ENCODE data around the gene MPPED2.
"Not testable (repeated sequence)": the region's sequence is repeated elsewhere in the genome, so short reads cannot be mapped to it uniquely, and the experiment has no call there.

MPPED2 gene

GRCh38 chr11:30578406-30578805 is 7.7 kb downstream of the MPPED2 start:
- no peak for DNase-seq

- DNase-seq: no peak
Measured at GRCh38 chr11:30573951-30574350, 12.2 kb downstream of the MPPED2 start.

DNA sequence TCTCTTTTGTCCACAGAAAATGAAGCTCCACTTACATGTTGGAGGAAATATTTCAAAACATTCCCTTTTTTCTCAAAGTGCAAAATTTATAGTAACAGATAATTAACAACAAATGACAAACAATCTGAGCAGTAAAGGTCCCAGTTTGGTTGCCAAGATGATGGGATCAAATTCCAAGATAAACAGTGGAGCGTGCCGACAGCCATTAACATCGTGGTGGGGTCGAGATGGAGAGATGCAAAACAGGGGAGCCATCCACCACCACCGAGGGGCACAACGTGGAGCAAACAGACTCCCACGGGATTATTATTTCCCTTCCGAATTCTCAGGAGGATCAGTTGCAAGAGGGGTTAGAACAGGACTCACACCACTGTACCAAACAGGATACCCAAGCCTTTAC is 17.2 kb downstream of the MPPED2 start:
- DNase-seq: no peak

DNA sequence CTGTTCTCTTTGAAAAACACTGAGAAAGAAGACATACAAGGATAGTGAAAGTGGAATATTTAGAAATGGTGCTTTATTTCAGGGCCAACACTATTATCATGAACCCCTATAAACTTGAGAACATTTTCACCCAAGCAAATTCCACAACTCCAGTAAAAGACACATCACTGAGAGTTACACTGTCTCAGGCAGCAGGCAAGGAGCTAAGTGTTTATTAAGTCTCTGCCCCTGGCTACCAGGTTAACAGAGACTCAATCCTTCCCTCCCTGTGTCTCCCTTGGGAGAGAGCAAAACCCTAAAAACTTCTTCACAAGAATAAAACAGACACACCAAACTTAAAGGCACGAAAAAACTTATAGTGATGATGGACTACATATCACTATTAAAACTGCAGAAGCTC is 18.5 kb downstream of the MPPED2 start:
- no peak for DNase-seq

- DNase-seq: no peak
Measured at GRCh38 chr11:30567120-30567519, 19.0 kb downstream of the MPPED2 start.

GRCh38 chr11:30566482-30566881 is 19.7 kb downstream of the MPPED2 start:
- DNase-seq: no peak

DNA sequence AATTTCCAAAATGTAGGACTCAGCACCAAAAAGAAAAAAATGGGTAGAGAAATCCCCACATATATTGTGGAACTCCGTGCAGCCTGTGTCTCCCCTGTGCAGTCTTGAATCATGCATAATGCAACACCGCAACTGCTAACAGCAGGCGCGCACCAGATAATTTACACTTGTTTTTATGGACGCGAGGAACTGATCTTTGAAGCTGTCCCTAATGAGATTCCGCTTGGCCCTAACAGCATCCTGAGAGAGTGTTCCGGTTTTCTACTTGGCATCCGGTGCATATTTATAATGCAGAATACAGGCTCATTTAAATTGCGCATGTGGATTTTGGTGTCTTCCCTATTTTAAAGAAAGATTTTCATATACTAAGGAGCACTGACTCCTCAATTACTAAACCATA is 21.1 kb downstream of the MPPED2 start:
- DNase-seq: no peak

DNA sequence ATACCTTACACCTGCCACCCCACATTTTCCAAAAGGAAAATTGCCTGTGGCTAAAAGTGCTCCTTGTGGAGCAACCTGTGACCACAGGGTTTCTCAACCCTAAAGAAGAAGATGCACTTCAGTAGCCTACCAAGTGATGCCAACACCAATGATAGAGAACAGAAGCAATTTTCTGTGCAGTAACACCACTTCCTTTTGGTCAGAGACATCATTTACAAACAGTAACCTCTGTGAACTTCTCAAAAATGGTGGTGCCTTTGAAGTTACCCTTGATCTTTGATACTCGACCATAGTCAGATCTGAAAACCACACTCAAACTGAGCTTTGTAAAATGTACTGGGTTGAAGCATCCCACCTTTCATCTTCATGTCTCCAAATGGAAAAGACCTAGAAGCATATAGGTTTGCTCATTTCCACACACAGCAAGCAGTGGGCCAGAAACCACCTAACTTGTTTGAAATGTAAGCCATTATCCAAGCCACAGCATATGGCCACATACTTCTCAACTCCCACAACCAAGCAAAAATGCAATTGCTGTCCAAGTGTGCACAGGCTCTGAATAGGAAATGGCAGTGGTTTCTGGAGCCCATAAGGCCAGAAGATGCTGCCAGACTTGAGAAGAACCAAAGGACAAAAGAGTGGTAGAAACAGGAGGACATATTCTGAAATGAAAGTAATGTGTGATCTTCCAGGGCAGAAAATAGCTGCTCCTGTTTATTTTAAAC is 24.3 kb downstream of the MPPED2 start:
- DNase-seq: no peak

- no peak for DNase-seq
Measured at GRCh38 chr11:30560206-30561106, 25.7 kb downstream of the MPPED2 start.

DNA sequence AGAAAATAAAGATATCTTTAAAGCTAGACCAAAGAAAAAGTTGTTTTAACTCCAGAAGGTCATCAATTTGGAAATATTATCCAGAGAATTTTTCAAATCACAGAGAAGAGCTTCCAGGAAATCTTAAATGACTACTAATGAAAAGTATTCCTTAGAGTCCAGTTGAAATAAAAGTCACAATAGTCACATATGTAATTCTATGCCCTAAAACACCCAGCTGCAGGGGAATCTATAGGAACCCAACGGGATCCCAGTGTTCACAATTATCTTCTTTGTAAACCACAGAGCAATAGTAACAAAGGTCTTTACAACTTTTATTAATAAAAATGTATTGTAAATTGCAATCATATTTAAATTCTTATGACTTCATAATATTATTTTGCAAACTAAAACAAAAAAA is 27.1 kb downstream of the MPPED2 start:
- DNase-seq: no peak

DNA sequence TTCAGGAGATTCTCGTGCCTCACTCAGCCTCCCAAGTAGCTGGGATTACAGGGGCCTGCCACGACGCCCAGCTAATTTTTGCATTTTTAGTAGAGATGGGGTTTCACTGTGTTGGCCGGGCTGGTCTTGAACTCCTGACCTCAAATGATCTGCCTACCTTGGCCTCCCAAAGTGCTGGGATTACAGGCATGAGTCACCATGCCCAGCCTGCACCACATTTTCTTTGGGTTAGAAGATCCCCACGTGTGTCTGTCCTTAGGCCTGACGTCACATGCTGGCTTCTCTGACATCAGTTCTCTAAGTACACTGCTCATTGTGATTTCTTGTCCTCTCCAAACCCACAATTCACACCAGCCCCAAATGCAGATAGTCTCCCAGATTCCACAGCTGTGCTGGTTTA is 31.6 kb downstream of the MPPED2 start:
- DNase-seq: not testable (repeated sequence)

DNA sequence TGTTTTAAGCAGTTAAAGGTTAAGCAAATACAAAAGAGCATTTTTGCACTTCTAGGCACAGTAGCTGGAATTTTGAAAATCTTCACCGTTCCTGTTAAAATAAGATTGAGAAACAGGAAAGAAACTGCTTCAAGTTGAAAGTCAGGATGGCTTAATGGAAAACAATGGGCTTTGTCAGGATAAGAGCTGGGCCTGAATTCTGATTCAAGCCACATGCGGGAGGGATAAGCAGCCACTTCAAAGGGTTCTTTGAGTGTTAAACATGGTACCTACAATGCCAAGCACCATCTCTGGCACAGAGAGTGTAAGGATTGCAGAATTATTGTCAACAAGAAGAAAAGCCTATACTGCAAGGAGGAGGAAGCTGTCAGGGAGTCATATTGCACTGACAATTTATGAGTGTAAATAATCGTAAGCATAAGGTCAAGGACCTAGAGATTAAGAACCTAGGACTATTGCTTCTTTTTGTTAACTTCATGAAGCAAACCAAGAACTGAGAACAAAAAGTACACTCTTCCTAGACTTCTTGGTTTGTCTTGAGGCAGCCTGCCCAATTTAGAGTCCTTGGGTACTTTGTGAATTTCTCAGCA is 32.5 kb downstream of the MPPED2 start:
- no peak for DNase-seq

GRCh38 chr11:30552839-30553238 is 33.3 kb downstream of the MPPED2 start:
- DNase-seq: no peak

- no peak for DNase-seq
Measured at GRCh38 chr11:30550022-30550542, 36.1 kb downstream of the MPPED2 start.

- DNase-seq: no peak
Measured at GRCh38 chr11:30549565-30549964, 36.6 kb downstream of the MPPED2 start.

DNA sequence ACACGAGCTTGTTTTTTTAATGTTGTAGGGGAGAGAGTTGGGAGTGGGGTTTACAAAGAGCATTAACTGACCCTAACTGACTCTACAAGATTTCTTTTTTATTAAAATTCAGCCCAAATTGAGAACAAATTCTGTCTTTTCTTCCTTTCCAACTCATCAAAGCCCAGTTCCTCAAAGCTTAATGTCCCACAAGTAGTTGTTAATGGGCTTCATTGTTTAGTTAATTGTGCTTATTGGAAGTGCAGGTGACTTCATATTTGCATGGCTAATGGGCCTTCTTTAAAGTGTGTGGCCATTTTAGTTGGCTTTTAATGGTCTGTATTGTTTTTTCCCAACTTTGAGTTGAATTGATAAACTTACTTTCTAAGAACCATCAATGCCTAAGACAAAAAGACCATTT is 39.8 kb downstream of the MPPED2 start:
- DNase-seq: no peak

GRCh38 chr11:30545507-30545906 is 40.6 kb downstream of the MPPED2 start:
- DNase-seq: no peak

- DNase-seq: no peak
Measured at GRCh38 chr11:30543066-30543465, 43.1 kb downstream of the MPPED2 start.

DNA sequence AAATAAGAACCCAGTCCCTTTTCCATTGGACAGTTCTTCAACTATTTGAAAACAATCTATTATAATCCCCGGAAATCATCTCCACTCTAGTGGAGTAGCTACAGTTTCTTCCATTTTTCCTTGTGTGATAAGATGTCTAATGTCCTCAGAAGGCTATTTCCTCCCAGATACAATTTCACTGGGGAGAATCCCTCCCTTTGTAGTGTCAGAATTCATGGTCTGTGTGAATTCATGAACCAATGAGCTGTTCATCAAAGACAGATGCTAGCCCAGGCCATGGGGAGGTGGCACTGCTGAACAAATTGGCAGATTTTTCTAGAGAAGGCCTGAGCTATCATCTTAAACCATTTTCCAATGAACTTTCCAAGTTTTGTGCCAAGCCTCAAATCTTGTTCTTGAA is 45.4 kb downstream of the MPPED2 start:
- DNase-seq: no peak

DNA sequence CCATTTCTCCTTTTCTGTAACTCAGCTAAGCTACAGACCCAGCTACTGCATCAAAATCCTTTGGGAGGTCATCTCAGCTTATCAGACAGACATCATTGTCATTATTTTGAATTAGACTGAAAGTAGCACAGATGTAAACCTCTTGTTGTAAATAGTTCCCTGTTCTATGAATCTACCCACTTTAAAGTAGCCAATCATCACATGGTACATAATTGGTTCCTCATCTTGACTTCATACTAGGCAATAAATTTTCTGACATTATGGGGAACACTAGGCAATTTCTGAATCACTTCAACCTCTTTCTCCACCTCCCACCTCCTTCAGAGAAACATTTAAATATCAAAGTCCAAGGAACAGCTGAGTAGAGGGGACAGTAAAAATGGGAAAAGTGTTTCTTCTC is 47.9 kb downstream of the MPPED2 start:
- DNase-seq: no peak

GRCh38 chr11:30535818-30536217 is 50.3 kb downstream of the MPPED2 start:
- no peak for DNase-seq

GRCh38 chr11:30533445-30533947 is 52.7 kb downstream of the MPPED2 start:
- DNase-seq: no peak

DNA sequence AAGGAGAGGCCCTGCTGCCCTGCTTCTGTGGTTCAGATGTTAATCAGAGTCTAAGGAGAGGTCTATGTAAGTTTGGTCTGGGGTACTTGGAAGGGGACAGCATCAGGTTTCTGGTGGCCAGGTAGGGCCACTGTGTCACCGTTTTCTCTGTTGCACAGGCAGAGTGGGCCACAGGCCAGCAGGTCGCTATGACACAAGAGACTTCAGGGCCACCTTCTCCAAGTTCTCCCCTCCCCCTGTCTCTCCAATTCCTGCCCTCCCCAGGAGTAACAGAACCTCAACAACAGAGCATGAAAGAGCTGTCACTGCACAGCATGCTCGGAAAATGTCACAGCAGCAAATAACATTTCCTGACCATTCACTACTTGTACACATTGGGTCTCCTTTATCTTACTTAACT is 58.6 kb downstream of the MPPED2 start:
- DNase-seq: no peak

- no peak for DNase-seq
Measured at GRCh38 chr11:30526558-30526957, 59.6 kb downstream of the MPPED2 start.

Data from activated CD4-positive, CD25-positive, alpha-beta regulatory T cell treated with anti-CD3 and anti-CD28 coated beads, Interleukin-2, amount 50 U/mL, for 72 hours (primary cell).